Kidney (tissue), 14 donors: ENCODE data around the gene ZNF764. TPM values are rescaled to one million over a fixed set of nuclear protein-coding genes. Genes with fewer than 3 reads are reported as not detected.

Source experiments
- DNase-seq, 5 donors: peaks; one replicate each; pipeline ENCODE4 v3.0.0-alpha.2; 2013 to 2020
- FAIRE-seq: peaks from 2 replicates; lab custom pipeline; 2012; peaks lifted over from hg19 to GRCh38; lab: Jason Lieb, UNC
- H3K27ac ChIP-seq, 2 donors: one replicate each; pipeline ENCODE4 v1.7.0; 2013; ENCODE audit warnings: low read depth in 2 of 2, low read length in 2 of 2, inconsistent platforms in 1 of 2
- H3K27me3 ChIP-seq: one replicate; pipeline ENCODE4 v1.7.1; 2013; ENCODE audit warnings: low read length, inconsistent platforms; ENCODE audit not compliant: control insufficient read depth, insufficient read depth
- H3K36me3 ChIP-seq, 3 donors: one replicate each; pipeline versions ENCODE4 v1.7.0 to v1.7.1; 2013; ENCODE audit warnings: low read length in 3 of 3, control low read depth in 1 of 3, inconsistent platforms in 1 of 3; ENCODE audit not compliant: insufficient read depth in 3 of 3, control insufficient read depth in 2 of 3
- H3K4me1 ChIP-seq, 3 donors: one replicate each; pipeline versions ENCODE4 v1.7.0 to v1.7.1; 2013; ENCODE audit warnings: low read length in 3 of 3, inconsistent platforms in 1 of 3, low read depth in 1 of 3; ENCODE audit not compliant: control insufficient read depth in 2 of 3, insufficient read depth in 2 of 3
- H3K4me3 ChIP-seq, 3 donors: one replicate each; pipeline versions ENCODE4 v1.7.0 to v1.8.1; 2013; ENCODE audit warnings: low read length in 3 of 3, control low read depth in 1 of 3, inconsistent platforms in 1 of 3
- H3K9ac ChIP-seq, 3 donors: one replicate each; pipeline versions ENCODE4 v1.7.0 to v1.7.1; 2013; ENCODE audit warnings: low read length in 3 of 3, control low read depth in 1 of 3, inconsistent platforms in 1 of 3
- H3K9me3 ChIP-seq, 3 donors: one replicate each; pipeline versions ENCODE4 v1.7.0 to v1.7.1; 2013; ENCODE audit warnings: low read length in 3 of 3, control low read depth in 1 of 3, inconsistent platforms in 1 of 3; ENCODE audit not compliant: control insufficient read depth in 2 of 3, insufficient read depth in 1 of 3
- intact Hi-C: fragments of 100-400 bp; cut with DNase I; formaldehyde crosslinking; loops from one replicate; pipeline ENCODE4 v1.11.1; 2022
- polyA plus RNA-seq: library from polyadenylated mRNA; stranded (reverse); fragments of 350-450 nt; fragmentation: Illumina TruSeq; extraction: RNeasy Lipid Tissue Mini Kit (QIAGEN cat#74804); gene quantifications from one replicate; pipeline ENCODE4 v1.2.3, GENCODE V29; 2014; ENCODE audit warnings: low read depth, low replicate concordance; ENCODE audit not compliant: insufficient read depth
- total RNA-seq: library from RNA; stranded (reverse); fragmentation: NEBNext Ultra II Directional; extraction: Animal tissue kit (Norgen Biotek cat#: 25700); gene quantifications from one replicate; pipeline ENCODE4 v1.2.1, GENCODE V29; 2021
- TF ChIP-seq, protein P1 (sequence below): IDR thresholded peaks from 3 replicates; pipeline ENCODE4 v1.5.1; 2012; ENCODE audit warnings: mild to moderate bottlenecking, moderate library complexity, borderline replicate concordance; ENCODE audit not compliant: insufficient read depth; ENCODE audit errors: extremely low read depth
- donor health status: control.
- donor health status: control.
- donor health status: control.
- donor health status: control.
- donor health status: control.
- donor health status: DM: yes; HTN: yes; CAD: no.
- donor health status: Normal renal cell carcinoma (clear cell type).

ZNF764 gene
- total and polyA plus RNA-seq, 2 donors from 2014 or later, result 4.4 to 11.9 TPM

- H3K4me3 ChIP-seq, result no peak overlapping the region
- no peak for FAIRE-seq
Observed at GRCh38 chr16:30533146-30533522, 25.0 kb downstream of the ZNF764 start.

GRCh38 chr16:30532285-30533145 lies 25.7 kb downstream of the ZNF764 start:
- TF ChIP-seq, protein P1, sequence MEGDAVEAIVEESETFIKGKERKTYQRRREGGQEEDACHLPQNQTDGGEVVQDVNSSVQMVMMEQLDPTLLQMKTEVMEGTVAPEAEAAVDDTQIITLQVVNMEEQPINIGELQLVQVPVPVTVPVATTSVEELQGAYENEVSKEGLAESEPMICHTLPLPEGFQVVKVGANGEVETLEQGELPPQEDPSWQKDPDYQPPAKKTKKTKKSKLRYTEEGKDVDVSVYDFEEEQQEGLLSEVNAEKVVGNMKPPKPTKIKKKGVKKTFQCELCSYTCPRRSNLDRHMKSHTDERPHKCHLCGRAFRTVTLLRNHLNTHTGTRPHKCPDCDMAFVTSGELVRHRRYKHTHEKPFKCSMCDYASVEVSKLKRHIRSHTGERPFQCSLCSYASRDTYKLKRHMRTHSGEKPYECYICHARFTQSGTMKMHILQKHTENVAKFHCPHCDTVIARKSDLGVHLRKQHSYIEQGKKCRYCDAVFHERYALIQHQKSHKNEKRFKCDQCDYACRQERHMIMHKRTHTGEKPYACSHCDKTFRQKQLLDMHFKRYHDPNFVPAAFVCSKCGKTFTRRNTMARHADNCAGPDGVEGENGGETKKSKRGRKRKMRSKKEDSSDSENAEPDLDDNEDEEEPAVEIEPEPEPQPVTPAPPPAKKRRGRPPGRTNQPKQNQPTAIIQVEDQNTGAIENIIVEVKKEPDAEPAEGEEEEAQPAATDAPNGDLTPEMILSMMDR, result no peak
- no peaks in the 10 kb centered on the region for H3K9me3 ChIP-seq
- H3K9ac ChIP-seq, result no peak overlapping the region
- H3K27ac ChIP-seq, result no peak overlapping the region
- peak in 1 of 5 donors; percentile 70 for DNase-seq
- no peaks in the 10 kb centered on the region for H3K27me3 ChIP-seq
- H3K4me1 ChIP-seq, result peaks cover 3 to 16% (median 13%) of the 10 kb centered on the region in 3 donors
- H3K4me3 ChIP-seq, result no peak overlapping the region
- H3K36me3 ChIP-seq, result peaks cover 0 to 6% (median 2%) of the 10 kb centered on the region in 3 donors
- intact Hi-C loops, result no loop called here
- no peak for FAIRE-seq

More at GRCh38 chr16:30533146-30533522, 25.0 kb downstream of the ZNF764 start:
- H3K4me1 ChIP-seq, result peaks cover 0 to 11% (median 8%) of the 10 kb centered on the region in 3 donors
- no peaks in the 10 kb centered on the region for H3K27me3 ChIP-seq
- peak in 3 of 5 donors; percentile 24 to 68 (median 42) for DNase-seq
- peak overlapping the region in 1 of 3 donors; percentile 27 for H3K9ac ChIP-seq
- peaks cover 0 to 6% (median 2%) of the 10 kb centered on the region in 3 donors for H3K36me3 ChIP-seq
- TF ChIP-seq, protein P1, result no peak
- no peak overlapping the region for H3K27ac ChIP-seq
- no peaks in the 10 kb centered on the region for H3K9me3 ChIP-seq
- intact Hi-C loops, result no loop called here

GRCh38 chr16:30530163-30531037 lies 27.8 kb downstream of the ZNF764 start:
- no peak overlapping the region for H3K9ac ChIP-seq
- DNase-seq, result peak in 1 of 5 donors; percentile 39

More at GRCh38 chr16:30530163-30531037, 27.8 kb downstream of the ZNF764 start:
- no peak overlapping the region for H3K27ac ChIP-seq
- intact Hi-C loops, result no loop called here
- TF ChIP-seq, protein P1, result no peak
- H3K36me3 ChIP-seq, result peaks cover 0 to 6% (median 2%) of the 10 kb centered on the region in 3 donors
- H3K9me3 ChIP-seq, result no peaks in the 10 kb centered on the region
- H3K4me1 ChIP-seq, result peaks cover 4 to 14% (median 10%) of the 10 kb centered on the region in 3 donors
- no peak overlapping the region for H3K4me3 ChIP-seq
- H3K27me3 ChIP-seq, result no peaks in the 10 kb centered on the region
- FAIRE-seq, result no peak
